Stimulated activated CD8-positive, alpha-beta memory T cell treated with anti-CD3 and anti-CD28 coated beads, Interleukin-12 subunit alpha, Interleukin-12 subunit beta, amount 100 ng/mL, for 24 hours (primary cell): ENCODE measurements around the gene NYNRIN.

Experiments
- DNase-seq: peaks from one replicate; pipeline ENCODE4 v3.0.0-alpha.2; 2020; ENCODE audit errors: extremely low read depth

The NYNRIN gene

DNA sequence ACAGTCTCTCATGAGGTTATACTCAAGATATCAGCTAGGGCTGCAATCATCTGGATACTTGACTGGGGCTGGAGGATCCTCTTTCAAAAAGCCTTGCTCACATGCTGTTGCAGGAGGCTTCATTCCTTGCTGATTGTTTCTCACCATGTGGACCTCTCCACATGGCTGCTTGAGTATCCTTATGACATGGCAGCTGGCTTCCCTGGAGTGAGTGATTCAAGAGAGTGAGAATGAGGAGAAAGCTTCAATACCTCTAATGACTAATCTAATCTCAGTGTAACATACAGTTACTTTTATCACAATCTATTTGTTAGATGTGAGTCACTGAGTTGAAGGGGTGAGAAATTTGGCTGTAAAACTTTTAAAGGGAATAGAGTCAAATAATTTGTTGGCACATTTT is 58.2 kb downstream of the NYNRIN start:
- no peak for DNase-seq

DNA sequence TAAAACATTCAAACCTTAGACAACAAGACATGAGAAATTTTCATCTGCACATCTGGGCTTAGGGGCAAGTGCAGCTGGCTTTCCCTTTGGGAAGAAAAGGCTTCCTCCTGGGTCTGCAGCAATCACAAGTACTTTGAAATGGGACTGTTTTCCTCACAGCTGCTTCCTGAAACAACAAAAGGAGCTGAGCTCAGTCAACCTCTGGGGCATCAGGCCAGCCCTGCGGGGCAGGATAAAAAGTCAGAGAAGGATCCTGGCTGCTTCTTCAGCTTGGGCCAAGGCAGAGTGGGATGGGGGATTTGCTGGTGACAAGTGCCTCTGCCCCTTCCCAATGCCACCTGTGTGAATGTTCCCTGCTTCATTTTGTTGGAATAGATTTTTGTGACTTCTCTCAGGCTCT is 59.9 kb downstream of the NYNRIN start:
- no peak for DNase-seq

DNA sequence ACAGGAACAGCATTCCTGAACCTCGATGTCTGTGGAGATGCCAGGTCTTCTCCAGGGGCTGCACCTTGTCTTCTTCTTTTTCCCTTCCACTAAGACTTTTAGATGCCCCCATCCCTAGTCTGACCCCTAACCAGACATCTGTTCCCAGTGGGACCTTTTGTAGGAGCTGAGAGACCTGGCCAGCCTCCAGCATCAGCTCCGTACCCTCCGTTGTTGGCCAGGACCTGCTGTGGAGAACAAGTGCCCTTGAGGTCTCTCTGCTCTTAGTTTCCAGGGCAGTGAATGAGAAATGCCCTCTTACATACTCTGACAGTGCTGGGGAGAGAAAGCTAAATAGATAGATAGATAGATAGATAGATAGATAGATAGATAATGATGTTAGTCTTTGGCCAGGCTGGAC is 60.5 kb downstream of the NYNRIN start:
- no peak for DNase-seq

DNA sequence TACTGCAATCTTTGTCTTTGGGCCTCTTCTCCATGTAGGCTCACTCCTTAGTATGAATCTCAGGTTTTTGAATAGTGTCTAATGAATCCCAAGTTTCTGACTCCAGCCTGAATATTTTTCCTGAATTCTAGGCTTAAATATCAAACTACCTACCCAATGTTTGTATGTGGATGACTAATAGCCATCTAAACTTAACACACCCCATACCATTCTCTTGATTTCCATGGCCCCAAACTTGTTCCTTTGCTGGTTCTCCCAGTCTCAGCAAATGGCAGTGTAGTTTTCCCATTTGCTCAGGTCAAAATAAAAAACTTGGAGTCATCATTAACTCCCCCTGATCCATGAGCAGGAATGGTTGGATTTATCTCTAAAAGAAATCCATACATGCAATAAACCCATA is 62.5 kb downstream of the NYNRIN start:
- DNase-seq = no peak

DNA sequence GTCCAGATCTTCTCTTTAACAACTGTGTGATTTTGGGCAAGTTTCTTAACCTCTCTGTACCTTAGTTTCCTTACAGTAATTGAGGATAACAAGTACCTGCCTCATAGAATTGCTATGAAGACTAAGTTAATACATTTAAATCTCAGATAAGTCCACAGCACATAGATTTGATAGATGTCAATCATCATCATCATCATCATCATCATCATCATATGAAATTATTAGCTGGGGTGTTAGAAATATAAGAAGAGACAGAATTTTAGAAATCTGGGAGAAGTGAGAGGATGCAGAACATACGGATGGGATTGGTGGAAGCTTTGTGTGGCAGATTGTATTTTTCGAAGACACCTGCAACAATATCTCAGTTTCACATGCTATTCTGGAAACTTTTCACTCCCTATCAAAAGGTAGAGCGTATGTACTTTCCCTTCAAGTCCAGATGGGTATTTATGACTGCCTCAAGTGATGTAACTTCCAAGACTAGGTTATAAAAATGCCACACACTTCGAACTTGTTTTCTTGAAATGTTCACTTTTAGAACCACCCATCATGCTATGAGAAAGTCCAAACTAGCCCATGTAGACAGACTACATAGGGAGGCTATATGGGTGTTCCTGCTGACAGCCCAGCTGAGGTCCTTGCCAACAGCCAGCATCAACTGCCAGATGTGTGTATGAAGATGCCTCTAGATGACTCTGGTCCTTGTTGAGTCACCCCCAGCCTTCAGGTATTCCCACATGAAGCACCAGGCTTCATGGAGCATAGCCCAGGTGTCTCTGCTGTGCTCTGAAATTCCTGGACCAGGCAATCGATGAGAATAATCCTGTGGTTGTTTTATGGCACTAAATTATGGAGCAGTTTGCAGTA is 64.4 kb downstream of the NYNRIN start:
- DNase-seq = no peak

DNA sequence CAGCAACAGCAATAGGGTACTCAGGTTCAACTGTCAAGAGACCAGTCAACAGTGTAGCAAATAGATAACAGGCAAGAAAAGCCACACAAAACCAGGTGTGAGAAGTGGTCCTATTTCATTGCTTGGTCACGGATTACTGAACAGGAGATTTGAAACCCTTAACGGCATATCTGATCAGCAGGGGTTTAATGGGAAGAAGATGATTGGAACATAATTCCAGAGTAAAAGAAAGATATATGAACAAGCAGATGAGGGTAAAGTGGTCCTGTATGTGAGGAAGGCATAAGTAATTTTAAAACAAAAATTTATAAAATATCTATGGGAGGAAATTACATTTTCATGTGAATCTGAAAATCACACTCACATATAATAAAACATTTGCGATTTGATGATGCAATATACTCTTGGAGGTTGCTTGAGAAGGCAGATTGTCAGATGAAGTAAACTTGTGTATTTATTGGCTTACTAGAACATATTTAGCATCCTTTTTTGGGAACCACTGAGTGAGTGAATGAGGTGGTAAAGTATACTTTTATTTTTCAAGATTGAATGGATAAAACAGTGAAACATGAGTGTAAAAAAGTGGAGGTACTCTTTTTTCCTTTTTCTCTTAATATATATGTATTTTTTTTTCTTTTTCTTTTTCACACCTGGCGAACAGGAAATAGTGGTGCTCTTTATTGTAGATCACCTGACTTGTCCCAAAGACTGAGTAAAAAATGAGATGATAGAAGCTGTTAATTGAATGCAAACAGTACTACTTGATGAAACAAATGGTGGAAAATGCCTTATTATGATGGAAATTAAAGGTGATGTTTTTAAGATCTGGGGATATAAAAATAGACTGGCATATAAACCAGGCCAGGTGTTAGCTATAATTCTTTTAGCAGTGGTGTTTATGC is 65.3 kb downstream of the NYNRIN start:
- no peak for DNase-seq

DNA sequence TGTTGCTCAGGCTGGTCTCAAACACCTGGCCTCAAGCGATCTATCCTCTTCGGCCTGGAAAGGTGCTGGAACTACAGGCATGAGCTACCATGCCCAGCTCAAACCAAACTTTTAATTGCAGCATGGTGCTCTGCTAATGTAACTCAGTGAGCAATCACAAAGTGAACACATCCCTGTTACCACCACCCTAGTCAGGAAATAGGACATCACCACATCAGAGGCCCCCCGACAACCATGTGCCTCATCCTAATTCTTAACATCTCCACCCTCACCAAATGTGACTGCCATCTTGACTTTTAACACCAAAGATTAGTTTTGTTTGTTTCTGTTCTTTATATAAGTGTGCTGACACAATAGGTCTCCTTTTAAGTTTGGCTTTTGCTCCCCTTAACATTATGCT is 66.6 kb downstream of the NYNRIN start:
- no peak for DNase-seq

DNA sequence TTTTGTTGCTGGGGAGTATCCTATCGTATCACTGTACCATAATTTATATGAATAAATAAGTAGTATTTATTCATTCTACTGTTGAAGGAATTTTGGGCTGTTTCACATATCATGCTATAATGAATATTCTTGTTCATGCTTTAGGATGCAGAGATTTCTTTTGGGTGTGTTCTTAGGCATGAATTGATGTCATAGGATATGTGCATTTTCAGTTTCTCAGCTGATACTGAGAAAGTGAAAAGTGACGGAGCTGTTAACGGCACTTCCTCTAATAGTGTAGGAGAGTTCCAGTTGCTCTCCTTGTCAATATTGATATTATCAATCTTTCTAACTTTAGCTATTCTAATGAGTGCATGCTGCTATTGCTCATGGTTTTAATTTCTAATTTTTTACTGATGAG is 67.0 kb downstream of the NYNRIN start:
- no peak for DNase-seq
